Peyer's patch (tissue), 4 donors: ENCODE measurements around the gene IER3.

Source experiments
- POLR2A ChIP-seq, 2 donors: fragments of 450-650 bp; IDR thresholded peaks; one replicate each; pipeline ENCODE4 v1.5.1; 2017; ENCODE audit warnings: antibody characterized with exemption in 2 of 2, mild to moderate bottlenecking in 2 of 2, moderate library complexity in 2 of 2
- TF ChIP-seq, protein P1 (sequence below), 6 experiments: fragments of 450-650 bp in 4 of 6; fragments of 200-600 bp in 2 of 6; sonication (generic) in 1 of 6; IDR thresholded peaks; one replicate each; pipeline ENCODE4 v1.5.1; 2017 to 2019; ENCODE audit warnings: antibody characterized with exemption in 6 of 6, mild to moderate bottlenecking in 3 of 6, moderate library complexity in 1 of 6

DNA sequence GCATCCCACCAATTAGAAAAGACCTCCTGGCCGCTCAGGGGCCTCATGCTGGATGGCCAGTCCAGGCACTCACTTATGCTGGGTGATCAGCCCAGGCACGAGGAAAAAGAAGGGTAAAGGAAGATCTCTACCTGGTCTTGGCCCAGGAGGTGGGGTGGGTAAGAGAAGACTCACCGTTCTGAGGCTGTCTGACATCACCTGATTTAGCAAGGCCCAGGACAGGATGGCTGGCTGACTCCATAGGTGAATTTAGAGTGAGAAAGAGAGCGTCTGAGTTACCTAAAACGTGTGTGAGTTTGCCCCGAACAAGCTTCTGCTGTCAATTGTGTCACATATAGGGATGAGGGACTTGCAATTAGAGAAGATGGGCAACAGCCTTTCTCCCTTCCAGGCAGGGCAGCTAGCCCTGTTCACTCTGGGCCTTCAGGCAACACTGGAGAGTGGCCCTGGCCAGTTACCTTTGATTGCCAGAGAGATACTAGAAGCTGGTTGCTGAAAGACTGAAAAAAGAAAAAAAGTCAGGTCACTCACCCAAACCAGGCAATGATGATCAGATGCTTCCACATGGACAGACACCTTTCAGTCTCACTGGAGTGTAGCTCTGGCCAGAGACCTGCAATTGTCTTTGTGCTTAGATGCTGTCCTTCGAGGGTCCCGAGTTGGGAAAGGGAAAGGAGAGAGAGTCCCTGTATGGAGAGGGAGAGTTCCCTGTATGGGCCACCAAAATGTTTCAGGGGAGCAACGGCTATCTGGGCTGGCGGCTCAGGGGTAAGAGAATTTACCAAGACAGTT, 35.7 kb upstream of the IER3 start:
- TF ChIP-seq, protein P1, sequence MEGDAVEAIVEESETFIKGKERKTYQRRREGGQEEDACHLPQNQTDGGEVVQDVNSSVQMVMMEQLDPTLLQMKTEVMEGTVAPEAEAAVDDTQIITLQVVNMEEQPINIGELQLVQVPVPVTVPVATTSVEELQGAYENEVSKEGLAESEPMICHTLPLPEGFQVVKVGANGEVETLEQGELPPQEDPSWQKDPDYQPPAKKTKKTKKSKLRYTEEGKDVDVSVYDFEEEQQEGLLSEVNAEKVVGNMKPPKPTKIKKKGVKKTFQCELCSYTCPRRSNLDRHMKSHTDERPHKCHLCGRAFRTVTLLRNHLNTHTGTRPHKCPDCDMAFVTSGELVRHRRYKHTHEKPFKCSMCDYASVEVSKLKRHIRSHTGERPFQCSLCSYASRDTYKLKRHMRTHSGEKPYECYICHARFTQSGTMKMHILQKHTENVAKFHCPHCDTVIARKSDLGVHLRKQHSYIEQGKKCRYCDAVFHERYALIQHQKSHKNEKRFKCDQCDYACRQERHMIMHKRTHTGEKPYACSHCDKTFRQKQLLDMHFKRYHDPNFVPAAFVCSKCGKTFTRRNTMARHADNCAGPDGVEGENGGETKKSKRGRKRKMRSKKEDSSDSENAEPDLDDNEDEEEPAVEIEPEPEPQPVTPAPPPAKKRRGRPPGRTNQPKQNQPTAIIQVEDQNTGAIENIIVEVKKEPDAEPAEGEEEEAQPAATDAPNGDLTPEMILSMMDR (IDR thresholded peaks at IDR 0.05): no peak
- TF ChIP-seq POLR2A (IDR thresholded peaks at IDR 0.05): no peak
